H1 (cell line): ENCODE results near the gene TBC1D22A. TPM values are rescaled to one million over a fixed set of nuclear protein-coding genes. Genes with fewer than 3 reads are reported as not detected.

ENCODE experiments used
- CTCF ChIA-PET: fragments of 300-600 bp; sonication (Branson Sonifier 250); formaldehyde crosslinking; loops from one replicate; lab custom pipeline; 2021; ENCODE audit not compliant: partially characterized antibody; lab: Charles Lee
- POLR2A ChIA-PET: fragments of 300-600 bp; sonication (Branson Sonifier 250); formaldehyde crosslinking; loops from one replicate; lab custom pipeline; 2021; ENCODE audit warnings: inconsistent platforms; ENCODE audit not compliant: partially characterized antibody; lab: Charles Lee
- DNase-seq, 2 experiments: peaks; one replicate each; pipeline versions ENCODE4 v3.0.0 to v3.0.0-alpha.2; 2010 to 2022; ENCODE audit warnings: low spot score in 2 of 2, low read depth in 1 of 2, mixed read lengths in 1 of 2
- FAIRE-seq: peaks from 2 replicates; lab custom pipeline; 2011; peaks lifted over from hg19 to GRCh38; lab: Jason Lieb, UNC
- H2AFZ ChIP-seq: 2 replicates; pipeline ENCODE4 v1.8.1; 2012; ENCODE audit warnings: low read length, inconsistent platforms
- H2AK5ac ChIP-seq: 2 replicates; pipeline ENCODE4 v1.6.1; 2013; ENCODE audit warnings: low read depth, low read length
- H2BK120ac ChIP-seq: replicated peaks from 2 replicates; pipeline ENCODE3; 2013; ENCODE audit warnings: low read depth, low read length, inconsistent platforms
- H2BK12ac ChIP-seq: 2 replicates; pipeline ENCODE4 v1.6.1; 2013; ENCODE audit warnings: low read depth, low read length
- H2BK15ac ChIP-seq: 2 replicates; pipeline ENCODE4 v1.6.1; 2013; ENCODE audit warnings: low read length
- H2BK20ac ChIP-seq: 2 replicates; pipeline ENCODE4 v1.6.1; 2013; ENCODE audit warnings: low read length
- H2BK5ac ChIP-seq: 2 replicates; pipeline ENCODE4 v1.6.1; 2013; ENCODE audit warnings: low read depth, low read length
- H3K14ac ChIP-seq: 2 replicates; pipeline ENCODE4 v1.6.1; 2013; ENCODE audit warnings: inconsistent platforms; ENCODE audit not compliant: insufficient read length
- H3K18ac ChIP-seq: 2 replicates; pipeline ENCODE4 v1.6.1; 2013; ENCODE audit warnings: low read length; ENCODE audit errors: extremely low read depth
- H3K23ac ChIP-seq: 2 replicates; pipeline ENCODE4 v1.6.1; 2013; ENCODE audit warnings: inconsistent platforms; ENCODE audit not compliant: insufficient read length
- H3K23me2 ChIP-seq: 2 replicates; pipeline ENCODE4 v1.6.1; 2013; ENCODE audit warnings: low read depth, low read length
- H3K27ac ChIP-seq: 2 replicates; pipeline ENCODE4 v1.6.1; 2011; ENCODE audit warnings: low read depth, low read length, inconsistent platforms
- H3K27me3 ChIP-seq, 4 experiments: replicated peaks in 1 of 4; 1 replicate in 1 of 4; 2 replicates in 3 of 4; pipeline versions ENCODE4 v1.6.1 to v1.8.1; 2011 to 2013; ENCODE audit warnings: low read length in 3 of 4, mild to moderate bottlenecking in 3 of 4, inconsistent platforms in 2 of 4, mixed read lengths in 2 of 4, moderate library complexity in 1 of 4; ENCODE audit not compliant: control insufficient read depth in 3 of 4, insufficient read depth in 3 of 4; ENCODE audit errors: extremely low read depth in 1 of 4
- H3K36me3 ChIP-seq, 4 experiments: 2 replicates each; pipeline versions ENCODE4 v1.6.1 to v1.8.1; 2011 to 2013; ENCODE audit warnings: mild to moderate bottlenecking in 4 of 4, low read length in 3 of 4, moderate library complexity in 2 of 4, control low read depth in 1 of 4, inconsistent platforms in 1 of 4; ENCODE audit not compliant: insufficient read depth in 4 of 4, control insufficient read depth in 2 of 4
- H3K4ac ChIP-seq: replicated peaks from 2 replicates; pipeline ENCODE3; 2013; ENCODE audit warnings: low read length, low read depth, mixed read lengths, inconsistent platforms; ENCODE audit not compliant: insufficient read length
- H3K4me1 ChIP-seq, 4 experiments: replicated peaks in 1 of 4; 1 replicate in 1 of 4; 2 replicates in 3 of 4; pipeline versions ENCODE4 v1.6.1 to v1.8.1; 2011 to 2013; ENCODE audit warnings: low read length in 3 of 4, inconsistent platforms in 2 of 4, mixed read lengths in 1 of 4; ENCODE audit not compliant: insufficient read depth in 4 of 4, control insufficient read depth in 3 of 4
- H3K4me2 ChIP-seq, 2 experiments: 2 replicates each; pipeline versions ENCODE4 v1.6.1 to v1.8.1; 2011 to 2013; ENCODE audit warnings: low read depth in 2 of 2, low read length in 2 of 2, control low read depth in 1 of 2, inconsistent platforms in 1 of 2, mild to moderate bottlenecking in 1 of 2; ENCODE audit not compliant: insufficient read depth in 1 of 2
- H3K4me3 ChIP-seq, 4 experiments: fragments of 200-600, 300-600 bp in 1 of 4; sonication (generic), shearing (Covaris generic), sonication (Bioruptor Twin) in 1 of 4; 2 replicates each; pipeline versions ENCODE4 v1.5.1 to v1.8.1; 2011 to 2016; ENCODE audit warnings: low read length in 4 of 4, low read depth in 3 of 4, control low read depth in 2 of 4, inconsistent platforms in 2 of 4, mild to moderate bottlenecking in 2 of 4, mixed read lengths in 1 of 4, moderate library complexity in 1 of 4; ENCODE audit not compliant: insufficient read depth in 2 of 4; ENCODE audit errors: extremely low read depth in 1 of 4
- H3K56ac ChIP-seq: replicated peaks from 2 replicates; pipeline ENCODE3; 2013; ENCODE audit warnings: low read depth, mild to moderate bottlenecking, mixed read lengths, low read length, inconsistent platforms; ENCODE audit not compliant: insufficient read length
- H3K79me1 ChIP-seq: 2 replicates; pipeline ENCODE4 v1.6.1; 2013; ENCODE audit warnings: low read depth, low read length, control low read depth
- H3K79me2 ChIP-seq, 2 experiments: 2 replicates each; pipeline versions ENCODE4 v1.6.1 to v1.8.1; 2012 to 2013; ENCODE audit warnings: low read length in 2 of 2, mild to moderate bottlenecking in 2 of 2, inconsistent platforms in 1 of 2; ENCODE audit not compliant: insufficient read depth in 2 of 2, control insufficient read depth in 1 of 2
- H3K9ac ChIP-seq, 4 experiments: replicated peaks in 1 of 4; 1 replicate in 1 of 4; 2 replicates in 3 of 4; pipeline versions ENCODE4 v1.6.1 to v1.8.1; 2011 to 2013; ENCODE audit warnings: low read depth in 3 of 4, low read length in 3 of 4, control low read depth in 2 of 4, mild to moderate bottlenecking in 2 of 4, moderate library complexity in 2 of 4, inconsistent platforms in 1 of 4; ENCODE audit errors: extremely low read depth in 1 of 4
- H3K9me3 ChIP-seq, 2 experiments: 2 replicates each; pipeline versions ENCODE4 v1.6.1 to v1.8.1; 2012 to 2013; ENCODE audit warnings: mild to moderate bottlenecking in 2 of 2, moderate library complexity in 2 of 2, control low read depth in 1 of 2, inconsistent platforms in 1 of 2, low read depth in 1 of 2, low read length in 1 of 2, mixed read lengths in 1 of 2; ENCODE audit not compliant: insufficient read depth in 2 of 2
- H4K20me1 ChIP-seq, 2 experiments: replicated peaks in 1 of 2; 2 replicates each; pipeline versions ENCODE3 to v1.8.1; 2011 to 2013; ENCODE audit warnings: inconsistent platforms in 2 of 2, low read length in 2 of 2, mild to moderate bottlenecking in 1 of 2; ENCODE audit not compliant: insufficient read depth in 2 of 2, control insufficient read depth in 1 of 2
- H4K5ac ChIP-seq: 2 replicates; pipeline ENCODE4 v1.6.1; 2013; ENCODE audit warnings: low read length, low read depth, mixed read lengths, inconsistent platforms; ENCODE audit not compliant: insufficient read length
- H4K8ac ChIP-seq: 2 replicates; pipeline ENCODE4 v1.8.0; 2013; ENCODE audit warnings: mild to moderate bottlenecking, moderate library complexity, low read length, inconsistent platforms; ENCODE audit not compliant: insufficient read depth; ENCODE audit errors: extremely low read depth
- H4K91ac ChIP-seq: replicated peaks from 2 replicates; pipeline ENCODE3; 2013; ENCODE audit warnings: low read length, mixed read lengths, inconsistent platforms; ENCODE audit not compliant: insufficient read length
- CBX5 ChIP-seq: fragments of 300-800, 300-1000 bp; sonication (generic); IDR thresholded peaks from 2 replicates; pipeline ENCODE4 v1.7.1; 2016; ENCODE audit warnings: antibody characterized with exemption, low read length, low read depth
- CEBPB ChIP-seq: IDR thresholded peaks from 2 replicates; pipeline ENCODE4 v1.6.1; 2012; ENCODE audit warnings: low read depth, low read length
- CTBP2 ChIP-seq: IDR thresholded peaks from 2 replicates; pipeline ENCODE4 v1.7.0; 2011; ENCODE audit warnings: borderline replicate concordance, mild to moderate bottlenecking, moderate library complexity, mixed read lengths, low read length; ENCODE audit not compliant: insufficient read depth, insufficient read length
- GABPA ChIP-seq: IDR thresholded peaks from 2 replicates; pipeline ENCODE4 v1.6.1; 2011; ENCODE audit warnings: mild to moderate bottlenecking, low read length, moderate library complexity, borderline replicate concordance; ENCODE audit not compliant: insufficient read depth
- NRF1 ChIP-seq: IDR thresholded peaks from 2 replicates; pipeline ENCODE4 v1.6.1; 2011; ENCODE audit warnings: mild to moderate bottlenecking, low read depth, low read length, improper control_type of control experiment
- RNF2 ChIP-seq: fragments of 200-900, 300-1000 bp; sonication (generic); IDR thresholded peaks from 2 replicates; pipeline ENCODE4 v1.7.1; 2016; ENCODE audit warnings: borderline replicate concordance, low read depth, mild to moderate bottlenecking, antibody characterized with exemption, low read length; ENCODE audit not compliant: poor library complexity, severe bottlenecking; ENCODE audit errors: missing control alignments
- SAP30 ChIP-seq: fragments of 300-600 bp; sonication (generic); IDR thresholded peaks from 2 replicates; pipeline ENCODE4 v1.7.1; 2012; ENCODE audit warnings: low read length, moderate library complexity, mild to moderate bottlenecking, inconsistent platforms; ENCODE audit not compliant: insufficient read depth, insufficient replicate concordance
- TCF12 ChIP-seq: IDR thresholded peaks from 2 replicates; pipeline ENCODE4 v1.6.1; 2011; ENCODE audit warnings: low read depth, mild to moderate bottlenecking, low read length
- YY1 ChIP-seq: IDR thresholded peaks from 2 replicates; pipeline ENCODE4 v1.6.1; 2011; ENCODE audit warnings: low read depth, mild to moderate bottlenecking, low read length
- ZNF274 ChIP-seq: IDR thresholded peaks from 2 replicates; pipeline ENCODE4 v1.7.0; 2012; ENCODE audit warnings: low read length, borderline replicate concordance; ENCODE audit errors: extremely low read depth
- WGBS, 2 experiments: shearing (Covaris generic) in 1 of 2; methylation state at CpG; one replicate each; pipeline versions ENCODE4 v1.1.6 to v1.1.7; 2013 to 2015; ENCODE audit warnings: low lambda C conversion rate in 2 of 2, mixed read lengths in 2 of 2, inconsistent platforms in 1 of 2, low coverage in 1 of 2, missing lambda C conversion rate in 1 of 2; ENCODE audit not compliant: insufficient replicate concordance in 2 of 2, insufficient coverage in 1 of 2, insufficient read length in 1 of 2; ENCODE audit errors: extremely low coverage in 1 of 2, missing lambda C conversion rate in 1 of 2; 5-methylcytosine and 5-hydroxymethylcytosine counted together
- polyA plus RNA-seq, 7 experiments: library from polyadenylated mRNA; depleted of rRNA in 3 of 7; stranded (reverse) in 5 of 7; unstranded in 2 of 7; fragments of >200 nt in 5 of 7; fragments of 200-250 nt in 2 of 7; gene quantifications; 1 replicate in 5 of 7; 2 replicates in 1 of 7; 4 replicates in 1 of 7; pipeline versions ENCODE4 v1.2.1 to v1.2.3, GENCODE V29; 2011 to 2013; ENCODE audit warnings: missing spikeins in 2 of 7, mixed read lengths in 2 of 7
- total RNA-seq: library from RNA; stranded (reverse); fragmentation: NEBNext Ultra II Directional; extraction: Animal tissue kit (Norgen Biotek cat#: 25700); gene quantifications from 2 replicates; pipeline ENCODE4 v1.2.1, GENCODE V29; 2021
- TF ChIP-seq, protein P1 (sequence below): IDR thresholded peaks from 2 replicates; pipeline ENCODE4 v1.6.1; 2012; ENCODE audit warnings: low read length, inconsistent platforms
- TF ChIP-seq, protein P2 (sequence below): IDR thresholded peaks from 2 replicates; pipeline ENCODE4 v1.6.1; 2012; ENCODE audit warnings: inconsistent platforms

TBC1D22A gene
- total and polyA plus RNA-seq, 2 of the 8 experiments (the other 6 are each of a cell fraction or from before 2014, with no cell fraction given) = 11.9 to 18.4 TPM

DNA sequence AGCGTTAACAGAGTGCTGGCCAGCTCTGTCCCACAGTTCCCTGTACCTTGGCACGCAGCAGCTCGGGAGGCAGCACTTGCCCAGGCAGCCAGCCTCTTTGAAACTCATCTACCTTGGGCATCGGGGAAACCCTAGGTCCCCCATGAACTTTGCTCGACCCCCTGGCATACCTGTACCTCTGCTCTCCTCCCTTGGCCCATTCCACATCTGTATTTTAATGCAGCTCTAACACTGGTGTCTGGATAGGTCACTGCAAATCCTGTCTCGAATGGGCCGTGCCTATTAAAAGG is 304.1 kb downstream of the TBC1D22A start:
- H3K14ac ChIP-seq = no peak overlapping the region
- no peak overlapping the region for H3K23ac ChIP-seq
- CTCF ChIA-PET = interaction anchor here (0.7 to 1.1 kb wide), 3 partner anchors 8 to 233 kb away, joined by 3 read pairs; no protein-coding TSS in a partner anchor
- H3K56ac ChIP-seq = no peak overlapping the region
- H2AFZ ChIP-seq = no peak overlapping the region
- H3K27ac ChIP-seq = no peak overlapping the region
- 90% methylated on average over 7 of the region's 7 CpGs; no CpG with 5 or more reads in 1 of the 2 experiments for WGBS, 2 experiments
- no peak overlapping the region for H3K4me2 ChIP-seq
- H3K27me3 ChIP-seq = no peaks in the 10 kb centered on the region
- H2BK5ac ChIP-seq = no peak overlapping the region
- H4K8ac ChIP-seq = peak overlapping the region; percentile 42; the same call in 1 of the 2 replicates
- no peak overlapping the region for H2AK5ac ChIP-seq
- peaks cover 7% of the 10 kb centered on the region; the same call in 1 of the 2 replicates for H3K79me1 ChIP-seq
- DNase-seq (no peak), FAIRE-seq (no peak)
- H4K91ac ChIP-seq = no peak overlapping the region
- H2BK12ac ChIP-seq = no peak overlapping the region
- H3K4me1 ChIP-seq = no peaks in the 10 kb centered on the region
- H2BK120ac ChIP-seq = no peak overlapping the region
- TF ChIP-seq CEBPB = no peak
- TF ChIP-seq YY1 = no peak
- no peak for TF ChIP-seq CBX5
- no peak for TF ChIP-seq TCF12
- TF ChIP-seq, protein P1, sequence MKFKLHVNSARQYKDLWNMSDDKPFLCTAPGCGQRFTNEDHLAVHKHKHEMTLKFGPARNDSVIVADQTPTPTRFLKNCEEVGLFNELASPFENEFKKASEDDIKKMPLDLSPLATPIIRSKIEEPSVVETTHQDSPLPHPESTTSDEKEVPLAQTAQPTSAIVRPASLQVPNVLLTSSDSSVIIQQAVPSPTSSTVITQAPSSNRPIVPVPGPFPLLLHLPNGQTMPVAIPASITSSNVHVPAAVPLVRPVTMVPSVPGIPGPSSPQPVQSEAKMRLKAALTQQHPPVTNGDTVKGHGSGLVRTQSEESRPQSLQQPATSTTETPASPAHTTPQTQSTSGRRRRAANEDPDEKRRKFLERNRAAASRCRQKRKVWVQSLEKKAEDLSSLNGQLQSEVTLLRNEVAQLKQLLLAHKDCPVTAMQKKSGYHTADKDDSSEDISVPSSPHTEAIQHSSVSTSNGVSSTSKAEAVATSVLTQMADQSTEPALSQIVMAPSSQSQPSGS = no peak
- no peak for TF ChIP-seq NRF1
- no peak for TF ChIP-seq RNF2
- TF ChIP-seq ZNF274 = no peak
- no peak for TF ChIP-seq CTBP2
- no peak for TF ChIP-seq SAP30
- no peak for TF ChIP-seq GABPA
- TF ChIP-seq, protein P2, sequence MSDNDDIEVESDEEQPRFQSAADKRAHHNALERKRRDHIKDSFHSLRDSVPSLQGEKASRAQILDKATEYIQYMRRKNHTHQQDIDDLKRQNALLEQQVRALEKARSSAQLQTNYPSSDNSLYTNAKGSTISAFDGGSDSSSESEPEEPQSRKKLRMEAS = no peak
- no peak overlapping the region for H4K5ac ChIP-seq
- H3K4me3 ChIP-seq = no peak overlapping the region
- no peak overlapping the region for H2BK20ac ChIP-seq
- POLR2A ChIA-PET = no interaction called here
- H3K36me3 ChIP-seq = no peaks in the 10 kb centered on the region
- no peak overlapping the region for H3K9ac ChIP-seq
- H4K20me1 ChIP-seq = peaks cover 0 to 3% of the 10 kb centered on the region in 2 experiments
- H3K79me2 ChIP-seq = peaks cover 0 to 3% of the 10 kb centered on the region in 2 experiments; a peak in 1 of 4 replicates
- H2BK15ac ChIP-seq = no peak overlapping the region
- no peak overlapping the region for H3K18ac ChIP-seq
- H3K9me3 ChIP-seq = no peaks in the 10 kb centered on the region
- no peak overlapping the region for H3K4ac ChIP-seq
- no peaks in the 10 kb centered on the region for H3K23me2 ChIP-seq
